Neural progenitor cell (in vitro differentiated cells): ENCODE data around the gene C1orf21.

ENCODE experiments used
- EZH2 ChIP-seq: fragments of 200-600 bp; sonication (generic); IDR thresholded peaks from 2 replicates; pipeline ENCODE4 v1.6.1; 2017; ENCODE audit warnings: antibody characterized with exemption, mild to moderate bottlenecking, moderate library complexity
- EZH2phosphoT487 ChIP-seq: fragments of 200-600 bp; sonication (generic); IDR thresholded peaks from 2 replicates; pipeline ENCODE4 v1.6.1; 2017; ENCODE audit warnings: antibody characterized with exemption
- TF ChIP-seq, protein P1 (sequence below): fragments of 200-600 bp; sonication (generic); IDR thresholded peaks from 2 replicates; pipeline ENCODE4 v1.5.1; 2017; ENCODE audit warnings: antibody characterized with exemption, mild to moderate bottlenecking

DNA sequence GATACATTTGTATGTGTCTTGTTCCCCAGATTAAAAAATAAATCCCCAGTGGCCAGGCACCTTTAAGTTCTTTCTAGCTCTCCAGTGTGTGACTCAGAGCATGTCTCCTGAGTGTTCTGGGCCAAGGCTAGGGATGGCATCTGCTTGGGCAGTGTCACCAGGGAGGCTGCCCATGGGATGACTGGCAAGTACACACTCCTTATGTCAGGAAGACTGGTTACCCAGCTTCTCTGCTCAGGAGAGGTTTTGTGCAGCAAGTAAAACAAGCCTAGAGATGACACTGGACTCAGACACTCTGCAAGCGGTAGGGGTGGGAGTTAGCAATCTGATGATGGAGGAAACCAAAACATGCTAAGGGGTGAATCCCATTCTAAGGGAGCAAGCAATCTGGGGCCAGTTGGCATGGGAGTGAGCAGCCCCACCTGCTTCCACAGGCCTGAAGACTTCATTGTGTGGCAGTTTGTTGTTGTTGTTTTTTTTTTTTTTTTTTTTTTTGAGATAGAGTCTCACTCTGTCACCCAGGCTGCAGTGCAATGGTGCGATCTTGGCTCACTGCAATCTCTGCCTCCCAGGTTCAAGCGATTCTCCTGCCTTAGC, 230.7 kb downstream of the C1orf21 start:
- no peak for TF ChIP-seq EZH2phosphoT487
- TF ChIP-seq, protein P1, sequence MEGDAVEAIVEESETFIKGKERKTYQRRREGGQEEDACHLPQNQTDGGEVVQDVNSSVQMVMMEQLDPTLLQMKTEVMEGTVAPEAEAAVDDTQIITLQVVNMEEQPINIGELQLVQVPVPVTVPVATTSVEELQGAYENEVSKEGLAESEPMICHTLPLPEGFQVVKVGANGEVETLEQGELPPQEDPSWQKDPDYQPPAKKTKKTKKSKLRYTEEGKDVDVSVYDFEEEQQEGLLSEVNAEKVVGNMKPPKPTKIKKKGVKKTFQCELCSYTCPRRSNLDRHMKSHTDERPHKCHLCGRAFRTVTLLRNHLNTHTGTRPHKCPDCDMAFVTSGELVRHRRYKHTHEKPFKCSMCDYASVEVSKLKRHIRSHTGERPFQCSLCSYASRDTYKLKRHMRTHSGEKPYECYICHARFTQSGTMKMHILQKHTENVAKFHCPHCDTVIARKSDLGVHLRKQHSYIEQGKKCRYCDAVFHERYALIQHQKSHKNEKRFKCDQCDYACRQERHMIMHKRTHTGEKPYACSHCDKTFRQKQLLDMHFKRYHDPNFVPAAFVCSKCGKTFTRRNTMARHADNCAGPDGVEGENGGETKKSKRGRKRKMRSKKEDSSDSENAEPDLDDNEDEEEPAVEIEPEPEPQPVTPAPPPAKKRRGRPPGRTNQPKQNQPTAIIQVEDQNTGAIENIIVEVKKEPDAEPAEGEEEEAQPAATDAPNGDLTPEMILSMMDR, result no peak
- TF ChIP-seq EZH2, result no peak
